Measurements from ENCODE around the gene FAM107A. TPM values are rescaled to one million over a fixed set of nuclear protein-coding genes. Genes with fewer than 3 reads are reported as not detected.

Gene FAM107A
- total and polyA plus RNA-seq, 2 of the 13 experiments (the other 11 are each of a cell fraction or from before 2014, with no cell fraction given), result not detected

DNA sequence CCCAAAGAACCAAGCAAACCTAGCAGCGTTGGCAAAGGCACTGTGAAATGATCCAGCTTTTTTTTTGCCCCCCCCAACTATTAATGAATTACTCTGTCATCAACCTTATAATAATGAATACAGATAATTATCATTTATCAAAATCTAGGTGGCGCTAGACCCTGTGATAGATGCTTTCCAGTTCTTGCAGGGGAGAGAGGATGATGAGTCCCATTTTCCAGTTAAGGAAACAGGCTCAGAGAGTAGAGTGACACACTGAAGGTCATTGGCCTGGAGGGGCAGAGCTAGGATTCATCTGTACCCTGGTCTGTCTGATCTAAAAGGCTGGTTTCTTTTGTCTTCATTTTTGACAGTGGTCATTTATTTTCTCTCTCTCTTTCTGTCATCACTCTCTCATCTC, 45.2 kb downstream of the FAM107A start:
- no peaks in the 10 kb centered on the region for H3K27me3 ChIP-seq (ENCODE audit: control insufficient read depth in 1 of 2, insufficient read depth in 2 of 2, low read length in 2 of 2)
- no peak overlapping the region for H3K27ac ChIP-seq (ENCODE audit: extremely low read length, insufficient read depth, low read length)
- ChIA-PET CTCF (ENCODE audit: low intra/inter-chr PET ratio, low total read pairs) (interaction anchor here (1.2 to 2.3 kb wide), 5 partner anchors 37 to 344 kb away, joined by 3 to 12 read pairs (median 6); partner anchors contain the start of gene KCTD6), POLR2A (no interaction called here)
- H3K79me2 ChIP-seq (ENCODE audit: insufficient read depth, low read length), result no peaks in the 10 kb centered on the region
- no peak for DNase-seq (ENCODE audit: low spot score)
- WGBS (ENCODE audit: low lambda C conversion rate), result 93% methylated on average over 2 of the region's 2 CpGs
- no peak overlapping the region for H2AFZ ChIP-seq (ENCODE audit: low read length)
- H3K9me3 ChIP-seq (ENCODE audit: low read length), result no peaks in the 10 kb centered on the region
- BruUV-seq (replicated peaks), result no TSS peak
- H3K9ac ChIP-seq (ENCODE audit: insufficient read depth, low read depth, low read length), result no peak overlapping the region
- H4K20me1 ChIP-seq (ENCODE audit: insufficient read depth, low read length), result no peaks in the 10 kb centered on the region
- TF ChIP-seq ZNF83 (CRISPR knock-in tag; IDR thresholded peaks at IDR 0.05; ENCODE audit: borderline replicate concordance), result no peak
- TF ChIP-seq ADNP (CRISPR knock-in tag; IDR thresholded peaks at IDR 0.05), result no peak
- TF ChIP-seq, protein P1, sequence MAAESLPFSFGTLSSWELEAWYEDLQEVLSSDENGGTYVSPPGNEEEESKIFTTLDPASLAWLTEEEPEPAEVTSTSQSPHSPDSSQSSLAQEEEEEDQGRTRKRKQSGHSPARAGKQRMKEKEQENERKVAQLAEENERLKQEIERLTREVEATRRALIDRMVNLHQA (CRISPR knock-in tag; IDR thresholded peaks at IDR 0.05), result no peak
- no peak for TF ChIP-seq KAT7 (CRISPR knock-in tag; IDR thresholded peaks at IDR 0.05; ENCODE audit: borderline replicate concordance)
- no peak for TF ChIP-seq FLYWCH1 (CRISPR knock-in tag; IDR thresholded peaks at IDR 0.05)
- TF ChIP-seq ARID2 (CRISPR knock-in tag; IDR thresholded peaks at IDR 0.05; ENCODE audit: borderline replicate concordance), result no peak
- TF ChIP-seq BORCS8-MEF2B (CRISPR knock-in tag; IDR thresholded peaks at IDR 0.05), result no peak
- TF ChIP-seq ZNF20 (CRISPR knock-in tag; IDR thresholded peaks at IDR 0.05), result no peak
- TF ChIP-seq ZNF768 (CRISPR knock-in tag; IDR thresholded peaks at IDR 0.05), result no peak
- TF ChIP-seq, protein P2, sequence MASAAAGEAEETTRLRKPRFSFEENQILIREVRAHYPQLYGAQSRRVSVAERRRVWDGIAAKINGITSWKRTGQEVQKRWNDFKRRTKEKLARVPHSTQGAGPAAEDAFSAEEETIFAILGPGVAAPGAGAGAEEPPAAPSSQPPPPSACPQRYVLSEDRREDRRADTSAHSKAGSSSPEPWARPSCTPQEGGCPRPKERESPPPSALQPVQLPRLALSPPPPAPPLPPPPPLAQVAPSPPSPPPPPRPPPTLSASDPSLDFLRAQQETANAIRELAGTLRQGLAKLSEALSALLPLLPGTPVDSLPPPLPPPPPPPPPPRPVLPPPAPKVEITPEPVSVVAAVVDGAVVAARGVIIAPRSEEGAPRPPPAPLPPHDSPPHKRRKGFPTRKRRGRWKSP (CRISPR knock-in tag; IDR thresholded peaks at IDR 0.05), result no peak
- no peak for TF ChIP-seq ISX (CRISPR knock-in tag; conservative IDR thresholded peaks at IDR 0.05)
- TF ChIP-seq ZNF570 (CRISPR knock-in tag; IDR thresholded peaks at IDR 0.05; ENCODE audit: borderline replicate concordance), result no peak
- TF ChIP-seq, protein P3, sequence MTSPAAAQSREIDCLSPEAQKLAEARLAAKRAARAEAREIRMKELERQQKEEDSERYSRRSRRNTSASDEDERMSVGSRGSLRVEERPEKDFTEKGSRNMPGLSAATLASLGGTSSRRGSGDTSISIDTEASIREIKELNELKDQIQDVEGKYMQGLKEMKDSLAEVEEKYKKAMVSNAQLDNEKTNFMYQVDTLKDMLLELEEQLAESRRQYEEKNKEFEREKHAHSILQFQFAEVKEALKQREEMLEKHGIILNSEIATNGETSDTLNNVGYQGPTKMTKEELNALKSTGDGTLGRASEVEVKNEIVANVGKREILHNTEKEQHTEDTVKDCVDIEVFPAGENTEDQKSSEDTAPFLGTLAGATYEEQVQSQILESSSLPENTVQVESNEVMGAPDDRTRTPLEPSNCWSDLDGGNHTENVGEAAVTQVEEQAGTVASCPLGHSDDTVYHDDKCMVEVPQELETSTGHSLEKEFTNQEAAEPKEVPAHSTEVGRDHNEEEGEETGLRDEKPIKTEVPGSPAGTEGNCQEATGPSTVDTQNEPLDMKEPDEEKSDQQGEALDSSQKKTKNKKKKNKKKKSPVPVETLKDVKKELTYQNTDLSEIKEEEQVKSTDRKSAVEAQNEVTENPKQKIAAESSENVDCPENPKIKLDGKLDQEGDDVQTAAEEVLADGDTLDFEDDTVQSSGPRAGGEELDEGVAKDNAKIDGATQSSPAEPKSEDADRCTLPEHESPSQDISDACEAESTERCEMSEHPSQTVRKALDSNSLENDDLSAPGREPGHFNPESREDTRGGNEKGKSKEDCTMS (CRISPR knock-in tag; conservative IDR thresholded peaks at IDR 0.05), result no peak
- TF ChIP-seq SP1 (IDR thresholded peaks at IDR 0.05), result no peak
- TF ChIP-seq SP1 (CRISPR knock-in tag; IDR thresholded peaks at IDR 0.05), result no peak
- no peak for TF ChIP-seq TMF1 (CRISPR knock-in tag; IDR thresholded peaks at IDR 0.05; ENCODE audit: low read depth)
- no peak for FAIRE-seq
- peaks cover 1 to 36% of the 10 kb centered on the region in 2 experiments; a peak in 3 of 5 replicates for H3K36me3 ChIP-seq (replicated peaks in 1 of 2; ENCODE audit: control insufficient read depth in 1 of 2, insufficient read depth in 2 of 2, low read length in 2 of 2)
- H3K4me2 ChIP-seq (ENCODE audit: low read depth, low read length), result no peak overlapping the region
- in situ Hi-C loops (cut with HindIII; ENCODE audit: extremely low pct_ligation_motif_present, low pct_unique_long_range_greater_than_20kb), result loop anchor here (10.0 kb wide), 1 partner anchor 207 kb away; no protein-coding TSS in a partner anchor
- H3K4me3 ChIP-seq (replicated peaks in 1 of 3; ENCODE audit: insufficient read depth in 1 of 3, low read depth in 2 of 3, low read length in 3 of 3), result no peak overlapping the region
- peaks cover 58% of the 10 kb centered on the region for H3K4me1 ChIP-seq (ENCODE audit: insufficient read depth, low read length)
- ATAC-seq, result no peak
- intact Hi-C loops (cut with micrococcal nuclease; ENCODE audit: unreplicated experiment), result loop anchor here (2.0 to 10.0 kb wide), 2 partner anchors 69 to 197 kb away; partner anchors contain the start of gene PXK

Data from HepG2 (cell line).